ENCODE measurements around the gene ME1.
"Not testable (repeated sequence)": the region's sequence is repeated elsewhere in the genome, so short reads cannot be mapped to it uniquely, and the experiment has no call there.

Gene ME1

GRCh38 chr6:83403191-83403590, 27.7 kb downstream of the ME1 start:
- Mint-ChIP-seq H3K27ac (no peak overlapping the region), H3K4me1 (ENCODE audit: low read depth) (no peaks in the 10 kb centered on the region), H3K27me3 (no peaks in the 10 kb centered on the region)

GRCh38 chr6:83389606-83390005, 41.2 kb downstream of the ME1 start:
- no peaks in the 10 kb centered on the region for H3K36me3 Mint-ChIP-seq
- H3K4me3 Mint-ChIP-seq = no peak overlapping the region
- H3K4me1 Mint-ChIP-seq (ENCODE audit: low read depth) = no peaks in the 10 kb centered on the region
- H3K27me3 Mint-ChIP-seq = no peaks in the 10 kb centered on the region
- no peak overlapping the region for H3K27ac Mint-ChIP-seq
- H3K9me3 Mint-ChIP-seq (ENCODE audit: low read depth) = no peaks in the 10 kb centered on the region

More at GRCh38 chr6:83403191-83403590, 27.7 kb downstream of the ME1 start:
- Mint-ChIP-seq H3K36me3 (no peaks in the 10 kb centered on the region), H3K4me3 (no peak overlapping the region), H3K9me3 (ENCODE audit: low read depth) (no peaks in the 10 kb centered on the region)

DNA sequence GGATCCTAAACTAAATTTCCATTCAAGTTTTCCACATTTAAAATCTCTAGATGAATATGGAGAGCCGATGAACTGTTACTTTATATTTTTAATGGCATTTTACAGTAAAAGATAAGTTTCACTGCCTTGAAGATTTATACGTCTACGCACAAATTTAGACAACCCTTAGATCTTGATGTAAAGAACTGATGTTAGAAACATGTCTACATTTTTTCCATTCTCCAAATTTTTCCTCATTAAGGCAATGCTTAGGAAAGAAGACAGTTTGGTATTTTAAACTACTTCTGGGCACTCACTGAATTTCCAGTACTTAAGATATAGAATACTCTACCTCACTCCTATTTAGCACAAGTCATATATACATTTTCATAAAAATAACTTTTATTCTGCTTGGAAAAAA, 45.4 kb downstream of the ME1 start:
- Mint-ChIP-seq H3K9me3 (ENCODE audit: low read depth) (no peaks in the 10 kb centered on the region), H3K4me3 (no peak overlapping the region), H3K4me1 (ENCODE audit: low read depth) (no peaks in the 10 kb centered on the region), H3K27ac (no peak overlapping the region), H3K36me3 (no peaks in the 10 kb centered on the region), H3K27me3 (no peaks in the 10 kb centered on the region)

GRCh38 chr6:83384751-83385150, 46.1 kb downstream of the ME1 start:
- H3K9me3 Mint-ChIP-seq (ENCODE audit: low read depth) = no peaks in the 10 kb centered on the region
- no peaks in the 10 kb centered on the region for H3K4me1 Mint-ChIP-seq (ENCODE audit: low read depth)
- no peak overlapping the region for H3K4me3 Mint-ChIP-seq

GRCh38 chr6:83381949-83382348, 48.9 kb downstream of the ME1 start:
- H3K27me3 Mint-ChIP-seq = no peaks in the 10 kb centered on the region
- H3K36me3 Mint-ChIP-seq = no peaks in the 10 kb centered on the region
- H3K4me1 Mint-ChIP-seq (ENCODE audit: low read depth) = no peaks in the 10 kb centered on the region
- H3K27ac Mint-ChIP-seq = no peak overlapping the region
- H3K4me3 Mint-ChIP-seq = no peak overlapping the region
- no peaks in the 10 kb centered on the region for H3K9me3 Mint-ChIP-seq (ENCODE audit: low read depth)

More at GRCh38 chr6:83384751-83385150, 46.1 kb downstream of the ME1 start:
- Mint-ChIP-seq H3K27ac (no peak overlapping the region), H3K36me3 (no peaks in the 10 kb centered on the region), H3K27me3 (no peaks in the 10 kb centered on the region)

DNA sequence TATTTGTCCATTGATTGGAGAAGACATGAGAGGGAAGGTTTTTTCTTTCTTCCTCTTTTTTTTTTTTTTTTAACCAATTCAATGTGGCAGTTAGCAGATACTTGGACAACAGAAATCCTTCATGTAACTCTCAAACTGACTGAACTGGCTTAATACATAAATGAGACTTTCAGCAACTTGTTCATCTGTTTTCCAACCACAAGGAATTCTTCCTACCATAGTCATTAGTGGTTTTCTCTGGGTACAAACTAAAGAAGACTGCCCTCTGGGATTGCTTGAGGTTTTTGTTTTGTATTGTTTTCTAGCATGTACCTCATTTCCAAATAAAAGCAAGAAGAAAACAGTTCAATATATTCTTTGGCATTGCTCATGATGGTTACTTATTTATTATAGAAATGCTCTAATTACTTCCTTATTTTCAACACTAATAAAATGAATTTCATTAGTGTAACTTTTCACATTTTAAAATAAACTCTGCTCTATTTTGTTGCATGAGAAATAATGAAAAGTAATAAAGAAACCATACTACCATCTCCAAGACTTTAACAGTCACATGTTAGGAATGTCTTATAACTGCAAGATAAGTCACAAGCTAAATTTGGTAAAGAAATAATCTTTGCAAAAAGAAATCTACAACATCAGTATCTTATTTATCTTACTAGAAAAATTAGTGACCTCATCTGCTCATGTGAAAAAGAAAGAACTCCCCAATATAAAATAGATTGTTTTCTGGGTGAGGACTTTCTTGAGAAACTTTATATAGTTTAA, 52.0 kb downstream of the ME1 start:
- no peaks in the 10 kb centered on the region for H3K36me3 Mint-ChIP-seq
- H3K4me3 Mint-ChIP-seq = no peak overlapping the region
- H3K4me1 Mint-ChIP-seq (ENCODE audit: low read depth) = no peaks in the 10 kb centered on the region
- H3K27me3 Mint-ChIP-seq = peaks cover under 1% of the 10 kb centered on the region
- no peaks in the 10 kb centered on the region for H3K9me3 Mint-ChIP-seq (ENCODE audit: low read depth)
- H3K27ac Mint-ChIP-seq = no peak overlapping the region

GRCh38 chr6:83371423-83371822, 59.4 kb downstream of the ME1 start:
- Mint-ChIP-seq H3K4me3 (no peak overlapping the region), H3K9me3 (ENCODE audit: low read depth) (no peaks in the 10 kb centered on the region), H3K27me3 (peaks cover 4% of the 10 kb centered on the region), H3K36me3 (no peaks in the 10 kb centered on the region), H3K4me1 (ENCODE audit: low read depth) (no peaks in the 10 kb centered on the region), H3K27ac (no peak overlapping the region)

DNA sequence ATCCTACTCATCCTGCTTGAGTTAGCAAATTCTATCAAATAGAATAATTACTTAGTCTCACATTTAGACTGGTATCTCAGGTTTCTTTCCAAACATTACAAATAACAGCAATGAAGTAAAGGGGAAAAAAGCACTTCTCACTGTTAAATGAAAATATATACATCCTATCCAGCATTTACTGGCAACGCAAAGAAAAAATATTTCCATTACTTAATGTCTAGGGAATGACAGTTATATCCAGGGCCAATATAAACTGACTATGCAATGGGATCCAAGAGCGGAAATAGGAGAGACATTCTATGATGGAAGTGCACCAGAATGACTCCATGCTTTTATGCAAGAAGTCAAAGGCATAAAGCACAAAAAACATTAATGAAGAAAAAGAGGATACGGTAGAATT, 60.3 kb downstream of the ME1 start:
- H3K9me3 Mint-ChIP-seq (ENCODE audit: low read depth) = no peaks in the 10 kb centered on the region
- H3K4me1 Mint-ChIP-seq (ENCODE audit: low read depth) = no peaks in the 10 kb centered on the region
- no peak overlapping the region for H3K27ac Mint-ChIP-seq
- no peak overlapping the region for H3K4me3 Mint-ChIP-seq
- H3K27me3 Mint-ChIP-seq = peaks cover 4% of the 10 kb centered on the region
- no peaks in the 10 kb centered on the region for H3K36me3 Mint-ChIP-seq

DNA sequence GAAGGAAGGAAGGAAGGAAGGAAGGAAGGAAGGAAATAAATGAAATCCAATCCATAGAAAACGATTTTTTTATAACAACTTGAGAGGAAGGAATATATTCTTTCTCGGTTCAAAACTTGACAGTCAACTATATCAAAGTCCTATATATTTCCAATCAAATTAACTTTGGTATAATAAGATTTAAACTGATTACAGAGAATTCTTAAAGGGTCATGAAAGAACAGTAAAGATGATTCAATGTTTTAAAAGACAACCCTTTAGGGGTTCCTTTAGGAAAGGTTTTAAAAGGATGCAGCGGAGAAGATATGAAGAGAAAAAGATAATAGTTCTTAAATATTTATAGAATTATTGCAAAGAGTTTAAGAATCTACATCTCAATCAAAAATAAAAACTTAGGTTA, 61.2 kb downstream of the ME1 start:
- Mint-ChIP-seq H3K4me3 (no peak overlapping the region), H3K9me3 (ENCODE audit: low read depth) (no peaks in the 10 kb centered on the region), H3K4me1 (ENCODE audit: low read depth) (no peaks in the 10 kb centered on the region), H3K27me3 (peaks cover 4% of the 10 kb centered on the region), H3K36me3 (no peaks in the 10 kb centered on the region), H3K27ac (no peak overlapping the region)

DNA sequence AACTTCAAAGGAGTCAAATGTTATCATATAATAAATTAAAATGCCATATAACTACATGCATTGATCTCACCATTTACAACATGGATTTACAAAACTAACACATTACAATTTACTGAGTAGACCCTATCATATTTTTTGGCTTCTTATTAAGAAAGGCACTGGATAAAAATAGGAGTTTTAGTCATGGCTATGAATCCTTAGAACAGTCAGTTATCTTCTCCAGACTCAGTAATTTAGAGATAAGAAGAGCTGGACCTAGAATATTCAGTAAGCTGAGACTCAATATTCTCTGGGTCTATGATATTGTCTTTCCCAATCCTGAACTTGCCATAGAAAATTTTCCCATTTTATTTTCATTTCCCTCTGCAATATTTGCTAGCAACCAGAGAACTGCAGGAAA, 62.3 kb downstream of the ME1 start:
- H3K4me3 Mint-ChIP-seq = no peak overlapping the region
- H3K9me3 Mint-ChIP-seq (ENCODE audit: low read depth) = no peaks in the 10 kb centered on the region
- no peaks in the 10 kb centered on the region for H3K36me3 Mint-ChIP-seq
- peaks cover 1% of the 10 kb centered on the region for H3K27me3 Mint-ChIP-seq
- H3K4me1 Mint-ChIP-seq (ENCODE audit: low read depth) = no peaks in the 10 kb centered on the region
- H3K27ac Mint-ChIP-seq = no peak overlapping the region

GRCh38 chr6:83367104-83367503, 63.7 kb downstream of the ME1 start:
- Mint-ChIP-seq H3K36me3 (no peaks in the 10 kb centered on the region), H3K9me3 (ENCODE audit: low read depth) (no peaks in the 10 kb centered on the region), H3K4me1 (ENCODE audit: low read depth) (no peaks in the 10 kb centered on the region), H3K27ac (no peak overlapping the region), H3K4me3 (no peak overlapping the region), H3K27me3 (peaks cover 2% of the 10 kb centered on the region)

DNA sequence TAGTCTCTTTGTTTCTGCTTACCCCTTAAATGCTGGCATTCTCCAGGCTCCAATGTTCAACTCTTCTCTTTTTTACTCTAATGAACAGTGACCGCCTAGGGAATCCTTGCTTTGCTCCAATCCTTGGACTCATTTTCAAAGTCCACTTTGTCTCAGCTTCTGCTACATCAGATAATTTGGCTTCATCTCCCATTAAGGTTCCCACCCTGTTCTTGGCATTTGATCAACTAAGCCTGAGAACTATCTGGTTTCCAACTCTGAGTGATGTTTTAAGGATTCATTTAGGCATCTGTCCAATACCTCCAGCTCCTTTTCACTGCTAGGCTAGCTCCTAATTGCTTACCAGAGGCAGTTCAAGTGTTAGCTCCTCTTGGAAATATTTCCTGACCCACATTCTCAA, 64.9 kb downstream of the ME1 start:
- no peaks in the 10 kb centered on the region for H3K36me3 Mint-ChIP-seq
- H3K9me3 Mint-ChIP-seq (ENCODE audit: low read depth) = no peaks in the 10 kb centered on the region
- H3K4me3 Mint-ChIP-seq = no peak overlapping the region
- H3K27me3 Mint-ChIP-seq = peaks cover 4% of the 10 kb centered on the region
- no peaks in the 10 kb centered on the region for H3K4me1 Mint-ChIP-seq (ENCODE audit: low read depth)
- H3K27ac Mint-ChIP-seq = no peak overlapping the region

DNA sequence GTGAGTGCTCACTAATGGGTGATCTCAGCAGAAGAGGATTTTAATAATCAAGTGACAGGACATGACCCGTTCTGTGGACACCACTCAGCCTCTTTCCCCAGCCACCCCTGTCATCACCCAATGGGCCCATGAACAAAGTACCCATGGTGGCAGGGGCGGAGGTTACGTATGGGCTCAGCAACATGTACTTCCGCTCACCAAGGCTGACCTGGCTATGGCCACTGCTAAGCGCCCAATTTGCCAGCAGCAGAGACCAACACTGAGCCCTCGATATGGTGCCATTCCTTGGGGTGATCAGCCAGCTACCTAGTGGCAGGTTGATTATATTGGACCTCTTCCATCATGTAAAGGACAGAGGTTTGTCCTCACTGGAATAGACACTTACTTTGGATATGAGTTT, 68.5 kb downstream of the ME1 start:
- H3K27me3 Mint-ChIP-seq; H3K27ac Mint-ChIP-seq; H3K36me3 Mint-ChIP-seq; H3K9me3 Mint-ChIP-seq (ENCODE audit: low read depth); H3K4me1 Mint-ChIP-seq (ENCODE audit: low read depth); H3K4me3 Mint-ChIP-seq: not testable (repeated sequence)

DNA sequence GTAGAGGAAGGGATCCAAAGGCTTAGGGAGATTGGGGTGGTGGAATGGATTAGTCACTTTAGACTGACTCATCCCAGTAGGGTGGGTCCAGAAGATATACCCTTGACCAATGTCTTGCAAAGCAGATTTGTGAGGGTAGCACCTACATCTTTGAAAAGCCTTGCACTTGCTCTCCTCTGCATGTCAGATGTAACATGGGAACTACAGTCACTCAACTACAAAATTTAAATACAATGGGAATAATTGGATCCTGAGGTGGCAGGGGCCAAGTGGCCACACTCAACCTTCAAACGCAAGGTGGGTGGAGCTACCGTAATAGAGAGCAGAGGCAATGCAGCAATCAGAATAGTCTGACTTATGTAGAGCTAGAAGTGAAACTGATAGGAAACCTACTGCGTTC, 71.2 kb downstream of the ME1 start:
- Mint-ChIP-seq H3K4me1 (ENCODE audit: low read depth) (no peaks in the 10 kb centered on the region), H3K36me3 (no peaks in the 10 kb centered on the region), H3K9me3 (ENCODE audit: low read depth) (peaks cover 5% of the 10 kb centered on the region), H3K4me3 (no peak overlapping the region), H3K27ac (no peak overlapping the region), H3K27me3 (peaks cover 3% of the 10 kb centered on the region)

- no peak overlapping the region for H3K27ac Mint-ChIP-seq
- H3K9me3 Mint-ChIP-seq (ENCODE audit: low read depth) = peaks cover 4% of the 10 kb centered on the region
- H3K36me3 Mint-ChIP-seq = no peaks in the 10 kb centered on the region
- H3K4me1 Mint-ChIP-seq (ENCODE audit: low read depth) = no peaks in the 10 kb centered on the region
- H3K4me3 Mint-ChIP-seq = no peak overlapping the region
- no peaks in the 10 kb centered on the region for H3K27me3 Mint-ChIP-seq
These were observed 76.1 kb downstream of the ME1 start for GRCh38 chr6:83354747-83355146.

GRCh38 chr6:83352424-83353061, 78.3 kb downstream of the ME1 start:
- Mint-ChIP-seq H3K4me1 (ENCODE audit: low read depth) (no peaks in the 10 kb centered on the region), H3K9me3 (ENCODE audit: low read depth) (no peaks in the 10 kb centered on the region)

More at GRCh38 chr6:83352424-83353061, 78.3 kb downstream of the ME1 start:
- H3K27me3 Mint-ChIP-seq = no peaks in the 10 kb centered on the region
- no peak overlapping the region for H3K4me3 Mint-ChIP-seq
- no peak overlapping the region for H3K27ac Mint-ChIP-seq
- H3K36me3 Mint-ChIP-seq = no peaks in the 10 kb centered on the region

All from activated naive CD8-positive, alpha-beta T cell (primary cell).